Uterus (tissue), 2 donors: ENCODE measurements around the gene TLE4.

Source experiments
- CTCF ChIP-seq, 4 experiments: fragments of 200-600 bp in 2 of 4; fragments of 450-650 bp in 2 of 4; sonication (generic) in 2 of 4; IDR thresholded peaks; one replicate each; pipeline ENCODE4 v1.5.1; 2016 to 2019; ENCODE audit warnings: antibody characterized with exemption in 4 of 4, mild to moderate bottlenecking in 2 of 4, moderate library complexity in 1 of 4
- POLR2A ChIP-seq, 2 donors: fragments of 450-650 bp; IDR thresholded peaks; one replicate each; pipeline ENCODE4 v1.6.1; 2016; ENCODE audit warnings: antibody characterized with exemption in 2 of 2, mild to moderate bottlenecking in 1 of 2, moderate library complexity in 1 of 2

DNA sequence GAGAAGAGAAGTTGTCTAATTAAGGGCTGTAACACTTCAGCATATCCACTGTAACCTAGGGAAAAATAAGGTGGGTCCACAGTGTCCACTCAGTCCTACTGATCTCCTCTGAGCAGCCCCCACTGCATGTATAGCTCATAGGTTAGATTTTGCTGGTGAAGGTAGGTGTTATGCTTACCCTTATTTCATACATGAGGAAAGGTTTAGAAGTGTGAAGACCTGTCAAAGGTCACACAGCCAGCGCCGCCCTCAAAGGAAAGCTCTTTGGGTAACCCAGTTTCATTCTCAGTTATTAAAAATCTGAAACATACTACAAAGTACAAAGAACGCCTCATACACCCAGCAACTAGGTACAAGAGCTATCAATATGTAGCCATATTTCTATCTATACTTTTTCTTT lies 87.2 kb downstream of the TLE4 start:
- no peak for TF ChIP-seq CTCF (IDR thresholded peaks at IDR 0.05)
- TF ChIP-seq POLR2A (IDR thresholded peaks at IDR 0.05), result no peak
